ENCODE results near the gene DMD.

The DMD gene

DNA sequence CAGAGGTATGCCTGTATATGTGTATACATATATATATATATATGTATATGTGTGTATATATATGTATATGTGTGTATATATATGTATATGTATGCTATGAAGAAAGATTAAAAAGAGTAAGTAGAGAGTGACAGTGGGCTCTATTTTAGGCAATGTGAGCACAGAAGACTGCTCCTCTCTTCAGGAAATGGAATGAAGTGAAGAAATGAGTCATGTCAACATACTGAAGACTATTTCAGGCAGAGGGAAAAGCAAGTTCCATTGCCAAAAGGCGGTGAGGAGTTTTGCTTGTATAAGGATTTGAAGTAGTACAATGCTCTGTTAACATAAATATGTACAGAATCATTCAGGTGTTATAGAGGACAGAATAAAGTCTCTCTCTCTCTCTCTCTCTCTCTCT is 1366.3 kb downstream of the DMD start:
- H3K4me1 ChIP-seq (ENCODE audit: insufficient read depth, low read length), result no peaks in the 10 kb centered on the region
- no peaks in the 10 kb centered on the region for H3K9me3 ChIP-seq (ENCODE audit: low read length)
- H3K36me3 ChIP-seq (ENCODE audit: insufficient read depth, low read length), result no peaks in the 10 kb centered on the region
- no peaks in the 10 kb centered on the region for H3K27me3 ChIP-seq (ENCODE audit: insufficient read depth, low read length)
- no peak overlapping the region for H2AFZ ChIP-seq (ENCODE audit: low read depth, low read length)
- no peak overlapping the region for H3K4me3 ChIP-seq (ENCODE audit: low read length)

DNA sequence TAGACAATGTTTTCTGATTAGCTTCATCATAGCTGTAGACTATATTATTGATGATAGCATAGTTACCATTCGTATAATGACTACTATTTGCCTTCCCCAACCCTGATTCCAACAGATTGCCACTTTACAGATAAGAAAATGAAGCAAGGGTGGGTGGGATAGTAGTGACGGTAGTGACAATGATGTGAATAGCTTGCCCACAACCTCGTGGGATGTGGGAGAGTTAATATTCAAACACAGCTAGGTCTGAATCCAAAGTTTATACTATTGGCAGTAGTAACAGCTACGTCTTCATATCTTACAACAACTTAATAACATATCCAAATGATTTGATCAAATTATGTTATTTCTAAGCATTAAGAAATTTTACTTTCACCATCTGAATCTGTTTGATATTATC is 1372.7 kb downstream of the DMD start:
- Histone ChIP-seq H2AFZ (ENCODE audit: low read depth, low read length) (no peak overlapping the region), H3K4me3 (ENCODE audit: low read length) (no peak overlapping the region), H3K9me3 (ENCODE audit: low read length) (no peaks in the 10 kb centered on the region), H3K27me3 (ENCODE audit: insufficient read depth, low read length) (no peaks in the 10 kb centered on the region), H3K4me1 (ENCODE audit: insufficient read depth, low read length) (no peaks in the 10 kb centered on the region), H3K36me3 (ENCODE audit: insufficient read depth, low read length) (no peaks in the 10 kb centered on the region)

DNA sequence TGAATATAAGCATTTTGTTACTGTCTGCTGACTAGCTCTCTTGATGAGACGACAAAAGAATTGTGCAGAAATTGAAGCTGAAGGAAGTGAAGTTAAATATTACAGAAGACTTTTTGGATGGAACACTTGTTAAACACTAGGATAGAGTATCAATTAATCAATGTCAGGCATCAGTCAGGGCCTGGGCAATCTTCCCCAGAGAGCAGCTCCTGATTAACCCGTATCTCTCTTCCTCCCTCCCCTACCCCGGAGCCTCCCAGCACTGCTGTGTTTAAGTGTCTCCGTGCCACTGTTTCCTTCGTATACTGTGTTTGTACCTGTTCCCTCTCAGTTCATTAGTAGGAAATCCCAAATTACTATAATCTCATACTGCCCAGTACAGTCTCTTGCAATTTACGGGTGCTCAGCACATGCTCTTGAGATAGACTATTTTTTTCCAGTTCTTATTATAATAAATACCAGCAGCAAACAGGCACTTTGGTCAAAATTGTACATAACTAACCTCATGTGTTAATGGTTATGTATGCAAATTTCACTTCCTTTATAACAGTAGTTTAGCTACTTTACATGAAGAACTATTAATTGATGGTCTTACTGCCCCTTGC is 1373.8 kb downstream of the DMD start:
- Histone ChIP-seq H3K36me3 (ENCODE audit: insufficient read depth, low read length) (no peaks in the 10 kb centered on the region), H3K9me3 (ENCODE audit: low read length) (no peaks in the 10 kb centered on the region), H2AFZ (ENCODE audit: low read depth, low read length) (no peak overlapping the region), H3K27me3 (ENCODE audit: insufficient read depth, low read length) (no peaks in the 10 kb centered on the region), H3K4me3 (ENCODE audit: low read length) (no peak overlapping the region), H3K4me1 (ENCODE audit: insufficient read depth, low read length) (no peaks in the 10 kb centered on the region)

DNA sequence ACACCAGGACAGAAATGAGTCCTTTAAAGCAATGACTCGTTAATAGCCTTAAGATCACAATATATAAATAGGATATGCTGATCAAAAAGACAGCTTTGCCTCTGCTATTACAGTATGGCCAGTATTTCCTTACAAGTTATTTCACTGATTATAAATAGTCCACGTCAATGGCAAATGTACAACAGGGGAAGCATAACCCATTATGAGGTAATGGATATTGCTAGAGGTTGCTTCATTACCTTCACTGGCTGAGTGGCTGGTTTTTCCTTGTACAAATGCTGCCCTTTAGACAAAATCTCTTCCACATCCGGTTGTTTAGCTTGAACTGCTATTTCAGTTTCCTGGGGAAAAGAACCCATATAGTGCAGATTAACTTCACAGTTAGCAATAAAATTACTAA is 1374.9 kb downstream of the DMD start:
- H3K9me3 ChIP-seq (ENCODE audit: low read length), result no peaks in the 10 kb centered on the region
- H3K27me3 ChIP-seq (ENCODE audit: insufficient read depth, low read length), result no peaks in the 10 kb centered on the region
- no peaks in the 10 kb centered on the region for H3K4me1 ChIP-seq (ENCODE audit: insufficient read depth, low read length)
- no peak overlapping the region for H3K4me3 ChIP-seq (ENCODE audit: low read length)
- no peak overlapping the region for H2AFZ ChIP-seq (ENCODE audit: low read depth, low read length)
- no peaks in the 10 kb centered on the region for H3K36me3 ChIP-seq (ENCODE audit: insufficient read depth, low read length)

DNA sequence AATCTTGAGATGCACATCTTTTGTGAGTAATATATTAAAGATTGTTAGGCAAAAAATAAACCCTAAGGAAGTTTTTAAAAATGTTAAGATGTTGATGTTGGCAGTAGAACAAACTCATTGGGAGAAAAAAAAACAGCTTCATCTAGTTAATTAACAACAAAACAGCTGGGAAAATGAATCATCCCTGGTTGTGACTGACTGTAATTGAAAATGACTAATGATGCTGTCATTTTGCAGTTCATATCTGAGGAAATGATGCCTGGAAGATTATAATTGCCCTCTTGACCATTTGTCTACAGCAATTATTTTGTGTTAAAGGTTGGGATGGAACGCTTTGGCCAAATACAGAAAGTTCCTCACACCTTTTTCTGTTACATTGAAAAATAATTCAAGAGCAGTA is 1379.1 kb downstream of the DMD start:
- Histone ChIP-seq H3K36me3 (ENCODE audit: insufficient read depth, low read length) (no peaks in the 10 kb centered on the region), H3K4me3 (ENCODE audit: low read length) (no peak overlapping the region), H3K4me1 (ENCODE audit: insufficient read depth, low read length) (no peaks in the 10 kb centered on the region), H2AFZ (ENCODE audit: low read depth, low read length) (no peak overlapping the region), H3K9me3 (ENCODE audit: low read length) (no peaks in the 10 kb centered on the region), H3K27me3 (ENCODE audit: insufficient read depth, low read length) (no peaks in the 10 kb centered on the region)

DNA sequence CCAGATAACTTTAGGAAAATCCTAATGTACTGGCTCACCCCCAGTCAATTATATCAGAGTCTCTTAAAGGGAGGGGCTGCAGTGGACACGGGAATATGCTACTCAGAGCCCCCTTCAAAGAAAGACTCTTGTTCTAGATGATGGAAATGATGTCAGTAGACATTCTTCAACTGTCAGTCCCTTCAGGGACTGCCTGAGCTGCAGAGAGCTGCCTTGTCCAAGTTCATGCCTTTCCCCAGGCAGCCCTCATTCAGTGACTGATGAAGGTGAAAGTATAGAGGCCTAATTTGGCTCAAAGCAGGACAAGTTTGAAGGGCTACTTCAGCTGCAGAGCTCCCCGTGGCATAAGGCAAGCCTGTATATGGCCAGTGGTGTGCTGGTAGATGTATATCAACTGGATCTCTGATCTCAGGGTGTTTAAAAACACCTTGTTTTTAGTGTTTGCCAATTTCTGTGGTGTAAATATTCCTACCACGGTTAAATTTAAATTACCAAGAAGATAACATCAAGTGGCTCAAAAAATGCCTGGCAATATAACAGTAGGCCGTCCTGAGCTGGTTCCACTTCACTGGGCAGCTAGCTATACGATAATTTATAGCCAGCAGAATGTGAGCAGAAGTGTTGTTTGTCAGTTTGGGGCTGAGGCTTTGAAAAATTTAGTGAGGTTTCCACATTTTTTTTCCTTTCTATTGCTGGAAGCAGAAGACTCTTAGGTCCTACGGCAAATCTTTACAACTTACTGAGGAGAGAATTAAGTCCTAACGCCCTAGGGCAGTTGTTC is 1390.7 kb downstream of the DMD start:
- Histone ChIP-seq H3K4me1 (ENCODE audit: insufficient read depth, low read length) (peaks cover 2% of the 10 kb centered on the region), H3K36me3 (ENCODE audit: insufficient read depth, low read length) (no peaks in the 10 kb centered on the region)

DNA sequence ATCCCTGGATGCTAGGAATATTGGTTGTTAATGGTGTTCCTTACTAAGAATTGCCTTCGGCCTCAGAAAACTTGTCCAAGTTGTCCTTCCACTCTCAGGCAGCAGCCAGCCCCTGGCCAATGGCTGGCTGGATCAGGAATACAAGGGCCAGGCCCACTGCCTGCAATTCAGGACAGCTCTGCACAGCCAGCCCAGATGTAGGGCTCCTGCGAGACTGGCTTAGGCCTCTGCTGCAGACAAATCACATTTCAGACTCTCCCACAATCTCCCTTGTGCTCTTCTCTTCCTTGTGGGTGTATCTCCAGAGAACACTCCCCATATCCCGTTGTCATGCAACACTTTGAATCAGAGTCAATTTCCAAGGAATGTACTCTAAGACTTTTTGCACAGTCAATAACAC is 1391.9 kb downstream of the DMD start:
- Histone ChIP-seq H3K9me3 (ENCODE audit: low read length) (no peaks in the 10 kb centered on the region), H3K4me1 (ENCODE audit: insufficient read depth, low read length) (peaks cover 2% of the 10 kb centered on the region), H3K27me3 (ENCODE audit: insufficient read depth, low read length) (no peaks in the 10 kb centered on the region), H3K36me3 (ENCODE audit: insufficient read depth, low read length) (no peaks in the 10 kb centered on the region), H2AFZ (ENCODE audit: low read depth, low read length) (no peak overlapping the region), H3K4me3 (ENCODE audit: low read length) (no peak overlapping the region)

More for the DNA sequence above, 1390.7 kb downstream of the DMD start:
- Histone ChIP-seq H3K9me3 (ENCODE audit: low read length) (no peaks in the 10 kb centered on the region), H2AFZ (ENCODE audit: low read depth, low read length) (no peak overlapping the region), H3K4me3 (ENCODE audit: low read length) (no peak overlapping the region), H3K27me3 (ENCODE audit: insufficient read depth, low read length) (no peaks in the 10 kb centered on the region)

DNA sequence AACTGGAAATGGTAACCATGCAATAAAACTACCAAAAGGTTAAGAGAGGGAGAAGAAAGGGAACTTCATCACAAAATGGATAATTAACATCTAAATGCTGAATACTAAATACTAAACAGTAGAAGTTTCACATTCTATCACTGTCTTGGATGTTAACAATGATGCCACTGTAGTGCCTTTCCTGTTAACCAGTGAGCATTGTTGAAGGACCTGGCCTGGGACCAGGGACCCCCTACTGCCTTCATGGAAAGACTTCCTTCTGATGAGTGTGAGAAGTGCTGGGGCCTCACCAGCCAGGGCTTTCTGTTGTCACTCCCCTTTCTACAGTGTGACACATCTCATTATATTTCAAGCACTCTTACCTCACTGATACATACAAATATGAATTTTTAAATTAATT is 1400.2 kb downstream of the DMD start:
- Histone ChIP-seq H3K4me3 (ENCODE audit: low read length) (no peak overlapping the region), H3K27me3 (ENCODE audit: insufficient read depth, low read length) (no peaks in the 10 kb centered on the region), H2AFZ (ENCODE audit: low read depth, low read length) (no peak overlapping the region), H3K9me3 (ENCODE audit: low read length) (no peaks in the 10 kb centered on the region), H3K4me1 (ENCODE audit: insufficient read depth, low read length) (peaks cover 11% of the 10 kb centered on the region), H3K36me3 (ENCODE audit: insufficient read depth, low read length) (no peaks in the 10 kb centered on the region)

DNA sequence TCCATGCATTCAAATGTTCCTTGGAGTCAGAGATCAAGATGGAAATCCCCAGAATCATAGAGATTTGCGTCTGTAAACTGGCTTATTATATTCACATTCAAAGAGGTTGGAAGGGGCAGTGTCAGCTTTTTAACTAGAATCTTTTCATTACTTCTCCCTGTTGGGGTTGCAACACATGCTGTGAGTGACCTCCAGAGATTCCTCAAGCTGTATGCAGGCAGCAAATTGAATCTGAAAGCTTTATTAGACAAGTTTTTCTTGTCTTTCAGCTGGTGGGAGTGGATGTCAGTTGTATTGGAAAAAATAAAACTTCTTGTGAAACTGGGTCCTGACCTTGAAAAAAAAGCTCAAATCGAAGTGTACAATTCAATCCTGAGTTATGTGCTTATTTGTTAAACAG is 1403.0 kb downstream of the DMD start:
- H3K9me3 ChIP-seq (ENCODE audit: low read length), result no peaks in the 10 kb centered on the region
- H3K4me3 ChIP-seq (ENCODE audit: low read length), result no peak overlapping the region
- no peak overlapping the region for H2AFZ ChIP-seq (ENCODE audit: low read depth, low read length)
- H3K4me1 ChIP-seq (ENCODE audit: insufficient read depth, low read length), result peaks cover 11% of the 10 kb centered on the region
- no peaks in the 10 kb centered on the region for H3K27me3 ChIP-seq (ENCODE audit: insufficient read depth, low read length)
- no peaks in the 10 kb centered on the region for H3K36me3 ChIP-seq (ENCODE audit: insufficient read depth, low read length)

DNA sequence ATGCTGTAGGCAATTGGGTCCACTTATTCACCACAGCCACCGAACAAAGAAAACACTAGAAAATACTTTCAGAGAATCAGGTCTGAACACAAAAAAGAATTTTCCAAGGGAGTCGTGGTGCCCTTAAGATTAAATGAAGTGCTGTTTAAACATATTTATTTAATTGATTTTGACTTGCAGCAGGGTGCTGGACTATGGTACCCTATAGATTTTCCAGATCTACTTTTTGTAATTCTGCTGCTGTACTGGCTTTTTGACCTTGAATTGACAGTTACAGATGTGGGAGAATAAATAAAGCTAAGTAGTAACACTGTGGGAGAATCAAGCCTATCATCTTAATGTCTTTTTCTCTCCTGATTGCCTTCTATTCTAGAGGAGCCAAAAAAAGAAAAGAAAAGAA is 1404.2 kb downstream of the DMD start:
- peaks cover 11% of the 10 kb centered on the region for H3K4me1 ChIP-seq (ENCODE audit: insufficient read depth, low read length)
- no peaks in the 10 kb centered on the region for H3K36me3 ChIP-seq (ENCODE audit: insufficient read depth, low read length)
- H3K4me3 ChIP-seq (ENCODE audit: low read length), result no peak overlapping the region
- no peaks in the 10 kb centered on the region for H3K27me3 ChIP-seq (ENCODE audit: insufficient read depth, low read length)
- no peak overlapping the region for H2AFZ ChIP-seq (ENCODE audit: low read depth, low read length)
- no peaks in the 10 kb centered on the region for H3K9me3 ChIP-seq (ENCODE audit: low read length)

DNA sequence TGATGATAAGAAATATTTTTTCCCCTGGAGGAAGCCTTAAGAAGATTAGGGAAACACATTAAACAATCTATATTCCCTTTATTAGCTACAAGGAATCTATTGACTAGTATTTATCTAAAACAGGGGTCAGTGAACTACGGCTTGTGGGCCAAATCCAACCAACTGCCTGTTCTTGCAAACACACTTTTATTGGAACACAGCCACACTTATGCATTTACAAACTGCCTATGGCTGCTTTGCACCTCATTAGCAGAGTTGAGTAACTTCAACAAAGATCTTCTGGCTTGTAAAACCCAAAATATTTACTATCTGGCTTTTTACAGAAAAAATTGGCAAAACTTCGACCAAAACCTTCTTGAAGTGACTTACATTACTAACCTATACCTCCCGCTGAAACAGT is 1405.6 kb downstream of the DMD start:
- Histone ChIP-seq H3K9me3 (ENCODE audit: low read length) (no peaks in the 10 kb centered on the region), H3K4me3 (ENCODE audit: low read length) (no peak overlapping the region), H2AFZ (ENCODE audit: low read depth, low read length) (no peak overlapping the region), H3K36me3 (ENCODE audit: insufficient read depth, low read length) (no peaks in the 10 kb centered on the region), H3K4me1 (ENCODE audit: insufficient read depth, low read length) (peaks cover 11% of the 10 kb centered on the region), H3K27me3 (ENCODE audit: insufficient read depth, low read length) (no peaks in the 10 kb centered on the region)

DNA sequence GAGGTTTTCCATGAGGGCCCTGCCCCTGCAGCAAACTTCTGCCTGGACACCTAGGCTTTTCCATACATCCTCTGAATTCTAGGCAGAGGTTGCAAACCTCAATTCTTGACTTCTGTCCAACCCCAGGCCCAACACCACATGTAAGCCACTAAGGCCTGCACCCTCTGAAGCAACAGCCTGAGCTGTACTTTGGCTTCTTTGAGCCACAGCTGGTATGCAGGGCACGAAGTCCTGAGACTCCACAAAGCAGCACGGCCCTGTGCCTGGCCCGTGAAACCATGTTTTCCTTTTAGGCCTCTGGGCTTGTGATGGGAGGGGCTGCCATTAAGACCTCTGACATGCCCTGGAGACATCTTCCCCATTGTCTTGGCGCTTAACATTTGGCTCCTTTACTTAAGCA is 1411.1 kb downstream of the DMD start:
- peaks cover 2% of the 10 kb centered on the region for H3K4me1 ChIP-seq (ENCODE audit: insufficient read depth, low read length)
- no peak overlapping the region for H3K4me3 ChIP-seq (ENCODE audit: low read length)
- no peak overlapping the region for H2AFZ ChIP-seq (ENCODE audit: low read depth, low read length)
- no peaks in the 10 kb centered on the region for H3K36me3 ChIP-seq (ENCODE audit: insufficient read depth, low read length)
- H3K9me3 ChIP-seq (ENCODE audit: low read length), result peaks cover 2% of the 10 kb centered on the region
- no peaks in the 10 kb centered on the region for H3K27me3 ChIP-seq (ENCODE audit: insufficient read depth, low read length)

DNA sequence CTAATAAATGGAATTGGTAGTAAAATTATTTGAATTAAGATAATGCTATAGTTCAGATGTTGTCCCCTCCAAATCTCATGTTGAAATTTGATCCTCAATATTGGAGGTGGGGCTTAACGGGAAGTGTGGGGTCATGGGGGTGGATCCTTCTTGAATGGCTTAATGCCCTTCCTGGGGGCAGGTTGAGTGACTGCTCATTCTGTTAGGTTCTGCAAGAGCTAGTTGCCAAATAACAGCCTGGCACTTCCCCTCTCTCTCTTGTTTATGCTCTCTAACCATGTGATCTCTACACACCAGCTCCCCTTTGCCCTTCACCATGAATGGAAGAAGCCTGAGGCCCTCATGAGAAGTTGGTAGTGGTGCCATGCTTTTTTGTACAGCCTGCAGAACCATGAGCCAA is 1414.7 kb downstream of the DMD start:
- H3K4me1 ChIP-seq (ENCODE audit: insufficient read depth, low read length), result peaks cover 4% of the 10 kb centered on the region
- H3K9me3 ChIP-seq (ENCODE audit: low read length), result peaks cover 2% of the 10 kb centered on the region
- H2AFZ ChIP-seq (ENCODE audit: low read depth, low read length), result no peak overlapping the region
- no peaks in the 10 kb centered on the region for H3K27me3 ChIP-seq (ENCODE audit: insufficient read depth, low read length)
- H3K4me3 ChIP-seq (ENCODE audit: low read length), result no peak overlapping the region
- H3K36me3 ChIP-seq (ENCODE audit: insufficient read depth, low read length), result no peaks in the 10 kb centered on the region

DNA sequence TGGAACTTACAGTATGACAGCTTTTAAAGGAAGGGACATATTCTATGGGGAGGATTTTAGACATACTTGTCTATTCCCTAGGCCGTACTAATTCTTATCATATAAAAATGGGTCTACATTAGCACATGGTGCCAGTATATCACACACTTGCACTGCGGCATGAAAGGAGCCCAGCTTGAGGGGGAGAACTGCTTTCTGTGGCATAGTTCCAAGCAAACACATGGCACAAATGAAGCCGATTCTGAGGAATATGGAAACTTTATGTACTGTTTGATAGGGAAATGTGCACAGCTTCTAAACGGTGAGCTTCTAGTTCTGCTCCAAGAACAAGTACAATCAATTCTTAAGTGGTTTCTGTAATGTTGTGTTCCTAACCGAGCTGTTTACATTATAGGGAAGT is 1463.9 kb downstream of the DMD start:
- Histone ChIP-seq H3K4me3 (ENCODE audit: low read length) (no peak overlapping the region), H3K36me3 (ENCODE audit: insufficient read depth, low read length) (no peaks in the 10 kb centered on the region), H3K27me3 (ENCODE audit: insufficient read depth, low read length) (no peaks in the 10 kb centered on the region), H3K4me1 (ENCODE audit: insufficient read depth, low read length) (peaks cover 2% of the 10 kb centered on the region), H3K9me3 (ENCODE audit: low read length) (no peaks in the 10 kb centered on the region), H2AFZ (ENCODE audit: low read depth, low read length) (no peak overlapping the region)
